Endometrium (tissue), 2 donors: Measurements from ENCODE around the gene PRIMA1.

Source experiments
- FAIRE-seq: peaks from 2 replicates; lab custom pipeline; 2012; peaks lifted over from hg19 to GRCh38; lab: Jason Lieb, UNC
- donor health status: control.
- donor health status: control.

The PRIMA1 gene

DNA sequence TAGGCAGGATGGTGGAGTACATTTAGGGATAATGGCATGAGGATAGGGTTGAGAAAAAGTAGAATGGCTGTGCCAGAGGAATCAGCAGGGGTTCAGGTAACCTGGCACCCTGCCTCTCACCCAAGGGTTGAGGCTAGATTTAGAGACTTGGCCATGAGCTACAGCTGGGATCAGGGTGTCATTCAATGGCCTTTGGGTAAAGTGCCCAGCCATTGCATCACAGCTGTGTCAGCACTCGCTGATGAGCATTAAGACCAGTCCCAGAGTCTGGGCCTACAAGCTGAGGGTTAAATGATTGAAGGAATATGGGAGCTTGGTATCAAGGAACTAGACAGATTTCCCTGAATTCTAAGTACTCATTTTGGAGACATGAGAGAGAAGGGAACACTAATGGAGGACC is 113.9 kb downstream of the PRIMA1 start:
- FAIRE-seq: no peak

DNA sequence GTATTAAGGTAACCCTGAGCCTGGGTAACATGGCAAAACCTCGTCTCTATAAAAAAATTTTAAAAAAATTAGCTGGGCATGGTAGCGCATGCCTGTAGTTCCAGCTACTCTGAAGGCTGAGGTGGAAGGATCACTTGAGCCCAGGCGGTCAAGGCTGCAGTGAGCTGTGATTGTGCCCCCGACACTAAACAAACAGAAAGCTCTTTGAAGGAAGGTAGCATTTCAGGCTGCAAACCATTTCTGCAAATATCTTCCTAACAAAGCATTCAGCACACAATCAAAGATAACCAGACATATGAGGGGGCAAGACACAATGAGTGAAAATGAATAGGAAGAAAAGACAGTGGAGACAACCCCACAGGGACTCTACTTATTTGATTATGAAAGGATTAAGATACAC is 118.7 kb downstream of the PRIMA1 start:
- FAIRE-seq: no peak
